SK-N-SH (cell line): ENCODE results near the gene RCOR1. TPM values are rescaled to one million over a fixed set of nuclear protein-coding genes. Genes with fewer than 3 reads are reported as not detected.

Experiments
- CTCF ChIA-PET: fragments of 300-600, 350-600 bp; formaldehyde crosslinking; extraction: SDS; loops from one replicate; lab custom pipeline; 2021; lab: Yijun Ruan, JAX
- POLR2A ChIA-PET: fragments of 350-600 bp; sonication (Branson Sonifier 250); formaldehyde crosslinking; extraction: SDS; loops from one replicate; lab custom pipeline; 2020; ENCODE audit warnings: antibody characterized with exemption, inconsistent platforms; lab: Yijun Ruan, JAX
- DNase-seq: peaks from one replicate; pipeline ENCODE4 v3.0.0; 2012
- H2AFZ ChIP-seq: fragments of 200-600 bp; sonication (generic); 2 replicates; pipeline ENCODE4 v1.8.1; 2016; ENCODE audit warnings: antibody characterized with exemption, mild to moderate bottlenecking, low read depth
- H3F3A ChIP-seq: fragments of 200-600 bp; sonication (generic); replicated peaks from 2 replicates; pipeline ENCODE3; 2016; ENCODE audit warnings: antibody characterized with exemption, mild to moderate bottlenecking; ENCODE audit not compliant: insufficient read depth
- H3K27ac ChIP-seq, 2 experiments: fragments of 200-500 bp in 1 of 2; fragments of 200-600 bp in 1 of 2; sonication (Bioruptor generic) in 1 of 2; sonication (generic), shearing (Covaris generic) in 1 of 2; 2 replicates each; pipeline versions ENCODE4 v1.5.1 to v1.6.1; 2014 to 2016; ENCODE audit warnings: low read depth in 2 of 2, inconsistent platforms in 1 of 2, low read length in 1 of 2, mild to moderate bottlenecking in 1 of 2, mixed read lengths in 1 of 2
- H3K27me3 ChIP-seq: fragments of 200-600 bp; sonication (generic), shearing (Covaris generic); 2 replicates; pipeline ENCODE4 v1.6.1; 2016; ENCODE audit warnings: mixed run types; ENCODE audit not compliant: insufficient read depth
- H3K36me3 ChIP-seq, 2 experiments: fragments of 200-500 bp in 1 of 2; fragments of 200-600 bp in 1 of 2; sonication (Bioruptor generic) in 1 of 2; sonication (generic) in 1 of 2; replicated peaks in 1 of 2; 2 replicates each; pipeline versions ENCODE3 to v1.5.1; 2014 to 2016; ENCODE audit warnings: low read length in 1 of 2, mild to moderate bottlenecking in 1 of 2; ENCODE audit not compliant: insufficient read depth in 2 of 2, control insufficient read depth in 1 of 2
- H3K4me1 ChIP-seq, 2 experiments: fragments of 200-500 bp in 1 of 2; fragments of 200-600 bp in 1 of 2; sonication (Bioruptor generic) in 1 of 2; sonication (generic), shearing (Covaris generic) in 1 of 2; 2 replicates each; pipeline versions ENCODE4 v1.5.1 to v1.6.1; 2014 to 2016; ENCODE audit warnings: low read depth in 1 of 2, low read length in 1 of 2, mixed run types in 1 of 2; ENCODE audit not compliant: insufficient read depth in 2 of 2, control insufficient read depth in 1 of 2
- H3K4me2 ChIP-seq: fragments of 200-600 bp; sonication (generic), shearing (Covaris generic); 2 replicates; pipeline ENCODE4 v1.6.1; 2017; ENCODE audit warnings: mixed run types
- H3K4me3 ChIP-seq, 2 experiments: fragments of 200-500 bp in 1 of 2; fragments of 200-600 bp in 1 of 2; sonication (Bioruptor generic) in 1 of 2; sonication (generic), shearing (Covaris generic) in 1 of 2; 2 replicates each; pipeline versions ENCODE4 v1.5.1 to v1.8.1; 2014 to 2016; ENCODE audit warnings: low read depth in 2 of 2, inconsistent platforms in 1 of 2, low read length in 1 of 2, mild to moderate bottlenecking in 1 of 2, mixed read lengths in 1 of 2, moderate library complexity in 1 of 2
- H3K79me2 ChIP-seq: fragments of 200-600 bp; sonication (generic); 2 replicates; pipeline ENCODE4 v1.8.1; 2017; ENCODE audit warnings: mild to moderate bottlenecking; ENCODE audit not compliant: insufficient read depth
- H3K9ac ChIP-seq: fragments of 200-600 bp; sonication (generic); 2 replicates; pipeline ENCODE4 v1.6.1; 2017; ENCODE audit warnings: mixed run types
- H3K9me2 ChIP-seq: fragments of 200-600 bp; sonication (generic); 2 replicates; pipeline ENCODE4 v1.6.1; 2017; ENCODE audit warnings: mixed run types
- H3K9me3 ChIP-seq: fragments of 200-600 bp; sonication (generic); 2 replicates; pipeline ENCODE4 v1.6.1; 2017; ENCODE audit warnings: mixed run types, mild to moderate bottlenecking, moderate library complexity
- H4K20me1 ChIP-seq: fragments of 200-600 bp; sonication (generic); 2 replicates; pipeline ENCODE4 v1.6.1; 2017; ENCODE audit warnings: mild to moderate bottlenecking, mixed run types; ENCODE audit not compliant: insufficient read depth
- EP300 ChIP-seq, 2 experiments: IDR thresholded peaks; 2 replicates each; pipeline versions ENCODE4 v1.4.0 to v1.6.1; 2012; ENCODE audit warnings: borderline replicate concordance in 1 of 2, low read depth in 1 of 2, low read length in 1 of 2
- FOXJ3 ChIP-seq: sonication (generic); formaldehyde crosslinking; IDR thresholded peaks from 2 replicates; pipeline ENCODE4 v1.5.1; 2020; ENCODE audit warnings: mild to moderate bottlenecking, missing genetic modification reagents
- MAX ChIP-seq: IDR thresholded peaks from 2 replicates; pipeline ENCODE4 v1.4.0; 2012; ENCODE audit warnings: low read depth
- NFIC ChIP-seq: IDR thresholded peaks from 2 replicates; pipeline ENCODE4 v1.4.0; 2012; ENCODE audit warnings: borderline replicate concordance
- POLR2AphosphoS5 ChIP-seq: IDR thresholded peaks from 2 replicates; pipeline ENCODE4 v1.6.1; 2012; ENCODE audit warnings: low read depth, low read length
- RCOR1 ChIP-seq: fragments of 150-350 bp; IDR thresholded peaks from 2 replicates; pipeline ENCODE4 v1.6.1; 2017; ENCODE audit warnings: antibody characterized with exemption, low read length
- RFX5 ChIP-seq: IDR thresholded peaks from 2 replicates; pipeline ENCODE4 v1.6.1; 2012; ENCODE audit warnings: mild to moderate bottlenecking, improper control_type of control experiment, low read length
- RXRA ChIP-seq: IDR thresholded peaks from 2 replicates; pipeline ENCODE4 v1.4.0; 2012; ENCODE audit warnings: low read depth, mild to moderate bottlenecking, borderline replicate concordance
- SMC3 ChIP-seq: IDR thresholded peaks from 2 replicates; pipeline ENCODE4 v1.6.1; 2012; ENCODE audit warnings: low read depth, low read length, improper control_type of control experiment
- WGBS: methylation state at CpG from one replicate; pipeline ENCODE4 v1.1.6; 2017; ENCODE audit warnings: low lambda C conversion rate; 5-methylcytosine and 5-hydroxymethylcytosine counted together
- polyA plus RNA-seq, 3 experiments: library from polyadenylated mRNA; depleted of rRNA; stranded (reverse); fragments of >200 nt; gene quantifications; 2 replicates each; pipeline ENCODE4 v1.2.3, GENCODE V29; 2012
- TF ChIP-seq, protein P1 (sequence below): fragments of 200-600 bp; sonication (generic); IDR thresholded peaks from 2 replicates; pipeline ENCODE4 v1.6.1; 2017; ENCODE audit warnings: antibody characterized with exemption, mild to moderate bottlenecking, moderate library complexity

The RCOR1 gene
- polyA plus RNA-seq, 1 of the 3 experiments (the other 2 are of a cell fraction) = 8.5 TPM

DNA sequence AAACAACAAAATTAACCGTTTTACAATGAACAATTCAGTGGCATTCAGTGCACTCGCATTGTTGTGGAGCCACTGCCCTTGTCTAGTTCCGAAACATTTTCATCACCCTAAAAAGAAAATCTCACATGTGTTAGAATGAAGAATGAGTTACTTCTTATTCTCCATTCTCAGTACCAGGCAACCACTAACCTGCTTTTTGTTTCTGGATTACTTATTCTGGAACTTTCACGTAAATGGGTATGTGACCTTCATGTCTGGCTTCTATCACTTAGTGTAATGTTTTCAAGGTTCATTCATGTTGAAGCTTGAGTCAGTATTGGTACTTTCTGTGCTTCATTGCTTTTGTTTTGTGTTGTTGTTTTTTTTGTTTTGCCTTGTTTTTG lies 15.6 kb downstream of the RCOR1 start:
- H3K36me3 ChIP-seq = peaks cover 0 to 6% of the 10 kb centered on the region in 2 experiments
- H3K27me3 ChIP-seq = no peaks in the 10 kb centered on the region
- ChIA-PET CTCF (interaction anchor here (4.1 kb wide), 1 partner anchor 13 kb away, joined by 23 read pairs; no protein-coding TSS in a partner anchor), POLR2A (no interaction called here)
- peaks cover 100% of the 10 kb centered on the region for H3K79me2 ChIP-seq
- H2AFZ ChIP-seq = no peak overlapping the region
- H3K27ac ChIP-seq = no peak overlapping the region
- no peaks in the 10 kb centered on the region for H3K9me3 ChIP-seq
- TF ChIP-seq EP300 (IDR thresholded peaks at IDR 0.05; ENCODE audit: borderline replicate concordance in 1 of 2, low read depth in 1 of 2, low read length in 1 of 2) (no peak), NFIC (no peak), MAX (no peak), RFX5 (no peak), RXRA (no peak), FOXJ3 (CRISPR knock-in tag) (no peak)
- no peaks in the 10 kb centered on the region for H3K9me2 ChIP-seq
- DNase-seq = no peak
- WGBS = 97% methylated on average over 4 of the region's 4 CpGs
- no peak overlapping the region for H3K4me3 ChIP-seq
- H3K9ac ChIP-seq = no peak overlapping the region
- H3K4me2 ChIP-seq = no peak overlapping the region
- H4K20me1 ChIP-seq = peaks cover 83% of the 10 kb centered on the region
- H3K4me1 ChIP-seq = no peaks in the 10 kb centered on the region
- no peaks in the 10 kb centered on the region for H3F3A ChIP-seq

- H3K4me2 ChIP-seq = no peak overlapping the region
- no peaks in the 10 kb centered on the region for H3K4me1 ChIP-seq
- H3K9ac ChIP-seq = no peak overlapping the region
- H3K79me2 ChIP-seq = peaks cover 97% of the 10 kb centered on the region
- H4K20me1 ChIP-seq = peaks cover 60% of the 10 kb centered on the region
- no peak for DNase-seq
- no peak for TF ChIP-seq POLR2AphosphoS5
- TF ChIP-seq SMC3 = no peak
- no peak for TF ChIP-seq FOXJ3 (CRISPR knock-in tag)
- TF ChIP-seq, protein P1, sequence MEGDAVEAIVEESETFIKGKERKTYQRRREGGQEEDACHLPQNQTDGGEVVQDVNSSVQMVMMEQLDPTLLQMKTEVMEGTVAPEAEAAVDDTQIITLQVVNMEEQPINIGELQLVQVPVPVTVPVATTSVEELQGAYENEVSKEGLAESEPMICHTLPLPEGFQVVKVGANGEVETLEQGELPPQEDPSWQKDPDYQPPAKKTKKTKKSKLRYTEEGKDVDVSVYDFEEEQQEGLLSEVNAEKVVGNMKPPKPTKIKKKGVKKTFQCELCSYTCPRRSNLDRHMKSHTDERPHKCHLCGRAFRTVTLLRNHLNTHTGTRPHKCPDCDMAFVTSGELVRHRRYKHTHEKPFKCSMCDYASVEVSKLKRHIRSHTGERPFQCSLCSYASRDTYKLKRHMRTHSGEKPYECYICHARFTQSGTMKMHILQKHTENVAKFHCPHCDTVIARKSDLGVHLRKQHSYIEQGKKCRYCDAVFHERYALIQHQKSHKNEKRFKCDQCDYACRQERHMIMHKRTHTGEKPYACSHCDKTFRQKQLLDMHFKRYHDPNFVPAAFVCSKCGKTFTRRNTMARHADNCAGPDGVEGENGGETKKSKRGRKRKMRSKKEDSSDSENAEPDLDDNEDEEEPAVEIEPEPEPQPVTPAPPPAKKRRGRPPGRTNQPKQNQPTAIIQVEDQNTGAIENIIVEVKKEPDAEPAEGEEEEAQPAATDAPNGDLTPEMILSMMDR = no peak
- TF ChIP-seq RCOR1 = no peak
- no peaks in the 10 kb centered on the region for H3K9me2 ChIP-seq
- no peaks in the 10 kb centered on the region for H3K9me3 ChIP-seq
- ChIA-PET CTCF (interaction anchor here (2.6 kb wide), 1 partner anchor 17 kb away, joined by 20 read pairs; no protein-coding TSS in a partner anchor), POLR2A (no interaction called here)
- WGBS = 95% methylated on average over 5 of the region's 5 CpGs
- no peak overlapping the region for H3K4me3 ChIP-seq
- H2AFZ ChIP-seq = no peak overlapping the region
- H3K36me3 ChIP-seq = peaks cover 0 to 6% of the 10 kb centered on the region in 2 experiments
- H3K27ac ChIP-seq = no peak overlapping the region
- no peaks in the 10 kb centered on the region for H3F3A ChIP-seq
- H3K27me3 ChIP-seq = no peaks in the 10 kb centered on the region
These were observed 18.7 kb downstream of the RCOR1 start for GRCh38 chr14:102610968-102611811.
